HG02623 (cell line): ENCODE data around the gene EFHC2.

Experiments used
- ATAC-seq: cut with Tn5 transposase; IDR thresholded peaks from one replicate; pipeline ENCODE4 v1.9.1; 2021; ENCODE audit warnings: moderate library complexity; ENCODE audit not compliant: unreplicated experiment

EFHC2 gene

GRCh38 chrX:44343412-44344141 lies at the start of gene EFHC2:
Gene EFHC2, minus strand, starts transcription at chrX:44343672. Its CDS starts 84 bp downstream, at chrX:44343588.
- ATAC-seq: no peak

GRCh38 chrX:44392767-44393166 lies 49.3 kb upstream of the EFHC2 start:
- ATAC-seq: no peak

- no peak for ATAC-seq
Observed at GRCh38 chrX:44384688-44385338, 41.3 kb upstream of the EFHC2 start.

GRCh38 chrX:44382871-44383270 lies 39.4 kb upstream of the EFHC2 start:
- no peak for ATAC-seq

GRCh38 chrX:44352758-44353157 lies 9.3 kb upstream of the EFHC2 start:
- no peak for ATAC-seq

GRCh38 chrX:44349561-44349960 lies 6.1 kb upstream of the EFHC2 start:
- ATAC-seq: no peak

GRCh38 chrX:44344687-44345086 lies 1.2 kb upstream of the EFHC2 start:
- no peak for ATAC-seq

- no peak for ATAC-seq
Observed at GRCh38 chrX:44344194-44344593, 722 bp upstream of the EFHC2 start.

GRCh38 chrX:44342866-44343265 lies 606 bp downstream of the EFHC2 start:
- no peak for ATAC-seq

- ATAC-seq: no peak
Observed at GRCh38 chrX:44338361-44338760, 5.1 kb downstream of the EFHC2 start.

- no peak for ATAC-seq
Observed at GRCh38 chrX:44332437-44332836, 11.0 kb downstream of the EFHC2 start.

- ATAC-seq: no peak
Observed at GRCh38 chrX:44330227-44330626, 13.2 kb downstream of the EFHC2 start.

GRCh38 chrX:44319550-44319949 lies 23.9 kb downstream of the EFHC2 start:
- ATAC-seq: no peak

GRCh38 chrX:44317181-44317580 lies 26.3 kb downstream of the EFHC2 start:
- ATAC-seq: no peak

- ATAC-seq: no peak
Observed at GRCh38 chrX:44314808-44315207, 28.7 kb downstream of the EFHC2 start.

GRCh38 chrX:44314259-44314734 lies 29.2 kb downstream of the EFHC2 start:
- ATAC-seq: no peak

GRCh38 chrX:44312421-44312820 lies 31.1 kb downstream of the EFHC2 start:
- no peak for ATAC-seq

- no peak for ATAC-seq
Observed at GRCh38 chrX:44310227-44310626, 33.2 kb downstream of the EFHC2 start.

GRCh38 chrX:44308869-44309268 lies 34.6 kb downstream of the EFHC2 start:
- ATAC-seq: no peak

- no peak for ATAC-seq
Observed at GRCh38 chrX:44306356-44306755, 37.1 kb downstream of the EFHC2 start.

- no peak for ATAC-seq
Observed at GRCh38 chrX:44305921-44306320, 37.6 kb downstream of the EFHC2 start.

GRCh38 chrX:44303119-44303518 lies 40.4 kb downstream of the EFHC2 start:
- no peak for ATAC-seq
